ENCODE data around the gene ITPR1.

DNA sequence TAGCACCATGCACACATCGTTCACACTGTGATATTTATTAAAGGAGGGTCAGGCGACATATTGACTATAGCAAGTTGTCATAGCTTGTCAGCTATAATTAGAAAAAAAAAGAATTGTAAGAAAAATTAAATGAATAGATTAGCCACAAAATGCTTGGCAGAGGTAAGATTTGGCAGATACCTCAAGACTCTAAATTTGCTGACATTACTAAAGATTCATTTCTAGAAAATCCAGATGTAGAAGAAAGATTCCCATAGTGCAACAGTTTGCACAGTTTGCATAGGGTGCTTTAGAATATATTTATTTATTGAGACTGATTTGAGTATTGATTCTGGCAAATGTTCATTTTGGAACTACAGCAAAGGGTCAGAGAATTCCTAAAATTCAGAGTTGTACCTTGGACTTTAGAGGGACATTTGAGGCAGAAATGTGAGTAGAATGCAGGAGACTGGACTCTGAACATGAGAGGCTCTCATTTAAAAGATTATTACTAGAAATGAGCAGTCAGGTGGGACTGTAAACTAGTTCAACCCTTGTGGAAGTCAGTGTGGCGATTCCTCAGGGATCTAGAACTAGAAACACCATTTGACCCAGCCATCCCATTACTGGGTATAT lies 384.1 kb downstream of the ITPR1 start:
- TF ChIP-seq, protein P1, sequence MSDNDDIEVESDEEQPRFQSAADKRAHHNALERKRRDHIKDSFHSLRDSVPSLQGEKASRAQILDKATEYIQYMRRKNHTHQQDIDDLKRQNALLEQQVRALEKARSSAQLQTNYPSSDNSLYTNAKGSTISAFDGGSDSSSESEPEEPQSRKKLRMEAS (IDR thresholded peaks at IDR 0.05) = peak; percentile 38
- TF ChIP-seq GABPA (IDR thresholded peaks at IDR 0.05 in 1 of 2, conservative IDR thresholded peaks at IDR 0.05 in 1 of 2) (no peak), JUND (IDR thresholded peaks at IDR 0.05) (peak; percentile 34 to 46)
